Measurements from ENCODE around the gene SELENOO. TPM values are rescaled to one million over a fixed set of nuclear protein-coding genes. Genes with fewer than 3 reads are reported as not detected.
"Not testable (repeated sequence)": the region's sequence is repeated elsewhere in the genome, so short reads cannot be mapped to it uniquely, and the experiment has no call there.

SELENOO gene
- total RNA-seq (2014; rRNA removed; shearing (Covaris generic)): 13.4 and 19.6 TPM in 2 replicates

DNA sequence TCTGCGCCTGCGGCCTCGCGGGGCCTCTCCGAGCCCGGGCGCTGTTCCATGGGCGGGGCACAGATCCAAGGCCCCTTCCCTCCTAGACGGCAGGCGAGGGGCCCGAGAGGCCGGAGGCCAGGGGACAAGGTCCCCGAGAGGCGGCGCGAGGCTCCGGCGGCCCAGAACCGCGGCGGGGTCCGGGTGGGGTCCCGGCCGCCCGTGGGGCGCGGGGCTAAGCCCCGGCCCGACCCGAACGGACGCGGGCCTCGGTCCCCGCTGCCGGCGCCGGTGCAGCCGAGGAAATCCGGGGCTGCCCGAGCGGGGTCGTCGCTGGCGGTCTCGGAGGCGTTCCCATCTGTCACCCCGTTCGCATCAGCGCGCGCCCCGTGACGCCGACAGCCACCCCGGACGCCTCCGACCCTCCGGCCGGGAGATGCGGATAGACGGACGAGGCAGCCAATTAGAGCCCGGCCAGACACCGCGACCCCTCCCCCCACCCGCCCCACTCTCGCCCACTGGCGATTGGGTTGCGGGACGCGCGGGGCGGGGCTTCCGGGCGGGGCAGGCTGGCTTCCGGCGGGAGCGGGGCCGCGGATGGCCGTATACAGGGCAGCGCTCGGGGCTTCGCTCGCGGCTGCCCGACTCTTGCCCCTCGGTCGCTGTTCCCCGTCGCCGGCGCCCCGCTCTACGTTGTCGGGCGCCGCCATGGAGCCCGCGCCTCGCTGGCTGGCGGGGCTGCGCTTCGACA is at the start of gene SELENOO:
Gene SELENOO, plus strand, starts transcription at position 551 of the 730 bp plus-strand sequence. Its CDS starts 26 bp downstream, at position 577.
- DNase-seq (ENCODE audit: low spot score): peak; percentile 61

GRCh38 chr22:50151571-50152537 is 49.0 kb upstream of the SELENOO start:
- no peak for DNase-seq (ENCODE audit: low spot score)

DNA sequence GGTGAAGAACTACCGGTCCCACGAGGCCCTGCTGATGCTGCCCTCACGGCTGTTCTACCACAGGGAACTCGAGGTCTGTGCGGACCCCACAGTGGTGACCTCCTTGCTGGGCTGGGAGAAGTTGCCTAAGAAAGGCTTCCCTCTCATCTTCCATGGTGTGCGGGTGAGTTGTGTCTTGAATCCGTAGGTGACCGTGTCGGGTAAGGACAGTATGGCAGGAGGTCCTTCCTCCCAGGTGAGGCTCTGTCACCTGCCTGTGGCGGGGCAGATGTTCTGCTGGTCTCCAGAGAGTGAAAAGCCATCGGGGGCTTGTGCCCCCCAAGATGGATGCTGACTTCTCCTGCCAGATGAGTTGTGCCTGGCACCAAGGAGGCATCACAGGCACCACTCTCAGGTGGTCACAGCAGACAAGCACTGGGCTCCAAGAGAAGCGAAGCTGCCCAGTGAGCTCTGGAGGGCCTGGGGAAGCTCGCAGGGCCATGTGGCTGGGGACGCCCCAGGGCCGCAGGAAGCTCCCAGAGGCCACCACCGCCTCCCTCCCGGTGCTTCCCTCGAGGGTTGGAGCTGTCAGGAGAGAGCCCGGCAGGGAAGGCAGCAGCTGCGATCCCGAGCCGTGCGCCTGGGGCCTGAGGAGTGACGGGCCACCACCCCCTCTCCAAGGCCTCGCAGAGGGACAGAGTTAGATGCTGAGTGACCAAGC is 47.6 kb upstream of the SELENOO start:
- DNase-seq (ENCODE audit: low spot score): no peak

DNA sequence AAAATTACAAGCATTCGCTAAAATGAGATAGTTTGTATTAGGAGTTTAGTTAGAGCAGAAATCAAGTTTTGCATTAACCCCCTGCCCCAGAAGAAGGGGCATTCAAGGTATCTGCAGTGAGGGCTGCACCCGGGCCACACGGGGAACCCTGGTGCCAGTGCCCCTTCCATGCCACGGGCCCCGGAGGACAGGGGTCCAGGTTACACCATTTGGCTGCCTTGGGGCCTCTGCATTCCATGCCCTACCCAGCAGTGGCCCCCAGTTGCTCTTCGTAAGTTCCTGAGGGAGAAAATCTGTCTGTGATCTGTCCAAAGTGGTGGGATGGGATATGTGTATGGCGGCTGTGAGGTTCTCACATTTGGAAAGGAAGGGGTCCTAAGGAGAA is 47.1 kb upstream of the SELENOO start:
- DNase-seq (ENCODE audit: low spot score): no peak

DNA sequence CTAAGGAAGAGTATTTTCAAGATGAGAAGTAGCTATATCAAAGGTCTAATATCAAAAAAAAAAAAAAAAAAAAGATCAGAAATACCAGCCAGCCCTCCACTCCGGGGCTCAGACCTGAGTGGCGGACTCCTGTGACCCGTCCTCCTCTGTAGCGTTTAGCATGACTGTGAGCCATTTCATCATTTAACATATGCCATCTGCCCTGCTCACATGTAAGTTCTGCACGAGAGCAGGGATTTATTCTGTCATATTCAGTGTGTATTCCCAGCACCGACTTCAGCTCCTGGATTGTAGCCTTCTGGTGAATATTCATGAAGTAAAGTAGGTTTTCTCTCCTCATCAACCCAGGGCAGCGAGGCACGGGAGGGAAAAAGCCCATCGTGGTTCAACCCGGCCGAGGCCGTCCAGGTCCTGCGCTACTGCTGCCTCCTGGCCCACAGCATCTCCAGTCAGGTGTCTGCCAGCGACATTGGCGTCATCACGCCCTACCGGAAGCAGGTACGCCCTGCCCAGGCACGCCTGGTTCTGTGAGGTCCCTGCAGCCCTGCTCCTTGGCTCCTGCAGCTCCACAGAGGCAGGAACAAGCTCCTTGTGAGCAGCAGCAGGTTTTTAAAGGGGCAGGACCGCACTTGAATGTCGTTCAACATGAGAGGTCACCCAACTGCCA is 43.0 kb upstream of the SELENOO start:
- DNase-seq (ENCODE audit: low spot score): no peak

DNA sequence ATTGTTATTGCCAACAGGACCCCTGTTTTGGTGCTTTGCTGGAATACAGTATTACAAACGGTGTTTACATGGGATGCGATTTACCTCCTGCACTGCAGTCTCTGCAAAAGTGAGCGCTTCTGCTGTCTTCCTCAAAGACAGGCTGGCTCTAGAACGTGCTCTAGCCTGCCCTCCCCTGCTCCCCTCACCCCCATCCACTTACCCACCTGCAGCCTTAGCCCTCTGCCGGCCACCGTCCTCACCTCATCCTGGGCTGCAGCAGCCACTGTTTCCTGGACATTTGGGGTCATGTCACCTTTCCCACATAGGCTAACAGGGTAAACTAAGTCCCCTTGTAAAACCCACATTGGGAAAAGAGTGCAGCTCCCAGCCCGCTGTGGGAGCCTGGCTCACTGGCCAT is 39.9 kb upstream of the SELENOO start:
- DNase-seq (ENCODE audit: low spot score): no peak

GRCh38 chr22:50161508-50162390 is 39.1 kb upstream of the SELENOO start:
- no peak for DNase-seq (ENCODE audit: low spot score)

- no peak for DNase-seq (ENCODE audit: low spot score)
Measured at GRCh38 chr22:50162391-50162956, 38.3 kb upstream of the SELENOO start.

- DNase-seq (ENCODE audit: low spot score): no peak
Measured at GRCh38 chr22:50165436-50166123, 35.2 kb upstream of the SELENOO start.

DNA sequence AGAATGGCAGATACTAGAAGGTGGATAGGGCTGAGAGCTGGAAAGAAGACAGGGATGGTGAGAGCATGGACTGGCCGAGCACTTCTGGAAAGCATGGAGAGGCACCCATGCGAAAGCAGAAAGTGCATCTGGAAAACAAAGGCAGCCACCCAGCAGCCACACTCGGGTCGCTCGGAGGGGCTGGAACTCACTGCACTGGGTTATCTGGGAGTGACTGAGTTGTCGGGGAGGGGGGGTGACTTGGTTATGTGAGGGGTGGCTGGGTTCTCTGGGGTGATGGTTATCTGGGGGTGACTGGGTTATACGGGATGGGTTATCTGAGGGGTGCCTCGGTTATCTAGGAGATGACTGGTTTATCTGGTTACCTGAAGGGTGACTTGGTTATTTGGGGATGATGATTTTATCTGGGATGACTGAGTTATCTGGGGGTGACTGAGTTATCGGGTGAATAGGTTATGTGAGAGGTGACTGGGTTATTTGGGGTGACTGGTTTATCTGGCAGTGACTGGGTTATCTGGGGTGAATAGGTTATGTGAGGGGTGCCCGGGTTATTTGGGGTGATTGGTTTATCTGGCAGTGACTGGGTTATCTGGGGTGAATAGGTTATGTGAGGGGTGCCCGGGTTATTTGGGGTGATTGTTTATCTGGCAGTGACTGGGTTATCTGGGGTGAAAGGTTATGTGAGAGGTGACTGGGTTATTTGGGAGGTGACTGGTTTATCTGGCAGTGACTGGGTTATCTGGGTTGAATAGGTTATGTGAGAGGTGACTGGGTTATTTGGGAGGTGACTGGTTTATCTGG is 32.9 kb upstream of the SELENOO start:
- DNase-seq (ENCODE audit: low spot score): no peak

DNA sequence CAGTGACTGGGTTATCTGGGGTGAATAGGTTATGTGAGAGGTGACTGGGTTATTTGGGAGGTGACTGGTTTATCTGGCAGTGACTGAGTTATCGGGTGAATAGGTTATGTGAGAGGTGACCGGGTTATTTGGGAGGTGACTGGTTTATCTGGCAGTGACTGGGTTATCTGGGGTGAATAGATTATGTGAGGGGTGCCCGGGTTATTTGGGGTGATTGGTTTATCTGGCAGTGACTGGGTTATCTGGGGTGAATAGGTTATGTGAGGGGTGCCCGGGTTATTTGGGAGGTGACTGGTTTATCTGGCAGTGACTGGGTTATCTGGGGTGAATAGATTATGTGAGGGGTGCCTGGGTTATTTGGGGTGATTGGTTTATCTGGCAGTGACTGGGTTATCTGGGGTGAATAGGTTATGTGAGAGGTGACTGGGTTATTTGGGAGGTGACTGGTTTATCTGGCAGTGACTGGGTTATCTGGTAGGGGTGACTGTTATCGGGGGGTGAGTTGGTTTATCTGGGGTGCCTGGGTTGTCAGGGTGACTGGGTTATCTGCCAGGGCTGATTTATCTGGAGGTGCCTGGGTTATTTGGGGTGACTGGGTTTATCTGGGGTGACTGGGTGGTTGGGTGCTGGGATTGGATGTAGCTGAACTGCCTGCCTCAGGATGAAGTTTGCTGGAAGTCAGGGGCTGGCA is 32.2 kb upstream of the SELENOO start:
- DNase-seq (ENCODE audit: low spot score): not testable (repeated sequence)

DNA sequence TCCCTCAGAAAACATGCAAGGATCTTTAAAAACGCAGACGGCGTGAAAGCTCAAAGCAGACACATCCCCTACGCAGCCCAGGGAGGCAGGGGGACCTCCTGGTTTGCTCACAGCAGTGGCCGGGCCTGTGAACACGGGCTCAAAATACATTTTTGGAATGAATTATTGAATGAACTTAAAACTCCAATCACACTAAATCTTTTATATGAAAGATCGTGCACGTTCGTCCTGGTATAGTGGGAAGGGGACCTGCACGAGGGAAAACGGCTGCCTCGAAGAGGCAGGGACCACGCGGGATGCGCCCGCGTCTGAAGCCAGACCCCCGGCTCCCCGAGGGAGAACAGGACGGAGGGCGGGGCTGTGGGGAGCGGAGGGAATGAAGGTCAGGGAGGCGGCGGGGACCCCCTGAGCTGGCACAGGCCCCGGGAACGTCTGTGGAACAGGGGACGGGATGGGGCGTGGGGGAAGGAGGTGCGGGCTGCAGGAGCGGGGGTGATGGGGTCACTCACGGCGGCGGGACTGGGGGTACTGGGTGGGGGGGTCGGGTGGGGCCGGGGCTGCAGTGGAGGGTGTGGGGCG is 31.5 kb upstream of the SELENOO start:
- DNase-seq (ENCODE audit: low spot score): no peak

DNA sequence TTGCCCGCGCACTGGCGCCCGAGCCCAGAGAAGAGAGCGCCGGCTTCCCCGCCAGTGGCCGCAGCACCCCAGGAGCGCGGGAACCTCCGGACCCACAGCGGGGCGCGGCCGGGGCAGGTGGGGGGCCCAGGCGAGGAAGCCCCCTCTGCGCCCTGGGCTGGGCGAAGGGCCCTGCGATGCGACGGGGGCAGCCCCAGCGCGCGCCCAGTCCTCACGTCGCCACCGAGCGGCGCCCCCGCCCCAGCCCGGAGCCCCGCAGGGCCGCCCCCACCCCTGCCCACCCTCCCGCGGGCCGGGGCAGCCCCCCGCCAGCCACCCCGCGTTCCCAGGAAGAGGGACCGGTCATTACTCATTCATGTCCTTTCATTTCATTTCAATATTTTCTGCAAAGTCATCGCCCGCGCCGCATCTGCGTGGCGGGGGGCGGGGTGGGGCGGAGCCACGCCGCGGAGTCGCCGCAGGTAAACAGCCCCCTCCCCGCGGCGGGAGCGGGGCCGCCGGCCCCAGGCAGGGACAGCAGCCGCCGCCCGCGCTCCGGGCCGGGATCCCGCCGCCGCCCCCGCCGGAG is 31.0 kb upstream of the SELENOO start:
- peak; percentile 37 for DNase-seq (ENCODE audit: low spot score)

- DNase-seq (ENCODE audit: low spot score): no peak
Measured at GRCh38 chr22:50170453-50171318, 30.1 kb upstream of the SELENOO start, which contains the start of gene PANX2. Gene PANX2 (plus strand): TSS chr22:50170731. CDS start chr22:50170731, 0 bp downstream.

- no peak for DNase-seq (ENCODE audit: low spot score)
Measured at GRCh38 chr22:50171319-50171964, 29.4 kb upstream of the SELENOO start.

GRCh38 chr22:50171965-50172421 is 28.8 kb upstream of the SELENOO start:
- DNase-seq (ENCODE audit: low spot score): no peak
